Parathyroid adenoma (tissue), 2 donors: ENCODE data around the gene OR13C4.

Source experiments
- H2AFZ ChIP-seq: fragments of 300-600 bp; sonication (generic); one replicate; pipeline ENCODE4 v1.7.0; 2017; ENCODE audit warnings: antibody characterized with exemption, mild to moderate bottlenecking
- H3K27ac ChIP-seq: fragments of 300-600 bp; sonication (generic); one replicate; pipeline ENCODE4 v1.7.0; 2017
- H3K27me3 ChIP-seq: fragments of 300-600 bp; sonication (generic); one replicate; pipeline ENCODE4 v1.7.0; 2017; ENCODE audit warnings: low read length; ENCODE audit not compliant: control insufficient read depth, insufficient read depth
- H3K36me3 ChIP-seq: fragments of 300-600 bp; sonication (generic); one replicate; pipeline ENCODE4 v1.7.0; 2017; ENCODE audit warnings: low read length; ENCODE audit not compliant: control insufficient read depth, insufficient read depth
- H3K4me1 ChIP-seq: fragments of 300-600 bp; sonication (generic); one replicate; pipeline ENCODE4 v1.7.0; 2017; ENCODE audit warnings: control low read depth
- H3K4me2 ChIP-seq: fragments of 300-600 bp; sonication (generic); one replicate; pipeline ENCODE4 v1.7.0; 2017; ENCODE audit warnings: low read length
- H3K4me3 ChIP-seq: fragments of 300-600 bp; sonication (generic); one replicate; pipeline ENCODE4 v1.7.0; 2017; ENCODE audit warnings: low read depth, low read length
- H3K79me2 ChIP-seq: fragments of 300-600 bp; sonication (generic); one replicate; pipeline ENCODE4 v1.7.0; 2017; ENCODE audit warnings: control low read depth
- H3K9ac ChIP-seq: fragments of 300-600 bp; sonication (generic); one replicate; pipeline ENCODE4 v1.7.0; 2017; ENCODE audit warnings: mild to moderate bottlenecking
- H3K9me3 ChIP-seq: fragments of 300-600 bp; sonication (generic); one replicate; pipeline ENCODE4 v1.7.0; 2017; ENCODE audit warnings: low read length; ENCODE audit not compliant: control insufficient read depth
- CTCF ChIP-seq: fragments of 300-600 bp; sonication (generic); IDR thresholded peaks from one replicate; pipeline ENCODE4 v1.7.0; 2017; ENCODE audit warnings: antibody characterized with exemption, mild to moderate bottlenecking
- donor health status: primary hyperparathyroidism.

The OR13C4 gene

GRCh38 chr9:104503440-104503839, 23.6 kb downstream of the OR13C4 start:
- no peak overlapping the region for H3K27ac ChIP-seq
- H3K36me3 ChIP-seq, result no peaks in the 10 kb centered on the region
- no peak overlapping the region for H2AFZ ChIP-seq
- no peak overlapping the region for H3K9ac ChIP-seq
- no peak for TF ChIP-seq CTCF
- no peaks in the 10 kb centered on the region for H3K79me2 ChIP-seq
- no peak overlapping the region for H3K4me3 ChIP-seq
- no peaks in the 10 kb centered on the region for H3K9me3 ChIP-seq
- H3K4me1 ChIP-seq, result no peaks in the 10 kb centered on the region
- no peaks in the 10 kb centered on the region for H3K27me3 ChIP-seq
- H3K4me2 ChIP-seq, result no peak overlapping the region

GRCh38 chr9:104494808-104495207, 32.2 kb downstream of the OR13C4 start:
- Histone ChIP-seq H3K27ac (no peak overlapping the region), H3K4me3 (no peak overlapping the region), H3K36me3 (no peaks in the 10 kb centered on the region), H3K4me1 (no peaks in the 10 kb centered on the region), H3K9me3 (no peaks in the 10 kb centered on the region), H3K9ac (no peak overlapping the region), H3K4me2 (no peak overlapping the region), H2AFZ (no peak overlapping the region), H3K79me2 (no peaks in the 10 kb centered on the region), H3K27me3 (no peaks in the 10 kb centered on the region)
- TF ChIP-seq CTCF, result no peak

- Histone ChIP-seq H3K79me2 (no peaks in the 10 kb centered on the region), H3K9me3 (no peaks in the 10 kb centered on the region), H3K4me2 (no peak overlapping the region), H3K36me3 (no peaks in the 10 kb centered on the region), H2AFZ (no peak overlapping the region), H3K27ac (no peak overlapping the region), H3K9ac (no peak overlapping the region), H3K4me3 (no peak overlapping the region), H3K4me1 (no peaks in the 10 kb centered on the region), H3K27me3 (no peaks in the 10 kb centered on the region)
- TF ChIP-seq CTCF, result no peak
These were observed 42.0 kb downstream of the OR13C4 start for GRCh38 chr9:104485014-104485413.

GRCh38 chr9:104482921-104483570, 44.0 kb downstream of the OR13C4 start:
- no peaks in the 10 kb centered on the region for H3K36me3 ChIP-seq
- H3K9me3 ChIP-seq, result no peaks in the 10 kb centered on the region
- TF ChIP-seq CTCF, result no peak
- H2AFZ ChIP-seq, result no peak overlapping the region
- H3K4me3 ChIP-seq, result no peak overlapping the region
- H3K79me2 ChIP-seq, result no peaks in the 10 kb centered on the region
- H3K9ac ChIP-seq, result no peak overlapping the region
- no peaks in the 10 kb centered on the region for H3K4me1 ChIP-seq
- H3K4me2 ChIP-seq, result no peak overlapping the region
- no peak overlapping the region for H3K27ac ChIP-seq
- no peaks in the 10 kb centered on the region for H3K27me3 ChIP-seq
